Endometrial microvascular endothelial cells (primary cell): ENCODE data around the gene TACC2. TPM values are rescaled to one million over a fixed set of nuclear protein-coding genes. Genes with fewer than 3 reads are reported as not detected.
"Not testable (repeated sequence)": the region's sequence is repeated elsewhere in the genome, so short reads cannot be mapped to it uniquely, and the experiment has no call there.

Experiments used
- in situ Hi-C: cut with HindIII; loops from 2 replicates; pipeline ENCODE4 v1.10.0; 2017; ENCODE audit warnings: low sequenced_read_pairs, low pct_unique_long_range_greater_than_20kb; ENCODE audit errors: inconsistent ontology term
- total RNA-seq: library from RNA; depleted of rRNA; stranded (reverse); fragments of >200 nt; gene quantifications from one replicate; pipeline ENCODE4 v1.2.3, GENCODE V29; 2015; ENCODE audit errors: inconsistent ontology term

TACC2 gene
- total RNA-seq, 1 donor from 2014 or later: 21.9 TPM

GRCh38 chr10:122082616-122083477 lies 93.9 kb downstream of the TACC2 start:
- in situ Hi-C loops: no loop called here

DNA sequence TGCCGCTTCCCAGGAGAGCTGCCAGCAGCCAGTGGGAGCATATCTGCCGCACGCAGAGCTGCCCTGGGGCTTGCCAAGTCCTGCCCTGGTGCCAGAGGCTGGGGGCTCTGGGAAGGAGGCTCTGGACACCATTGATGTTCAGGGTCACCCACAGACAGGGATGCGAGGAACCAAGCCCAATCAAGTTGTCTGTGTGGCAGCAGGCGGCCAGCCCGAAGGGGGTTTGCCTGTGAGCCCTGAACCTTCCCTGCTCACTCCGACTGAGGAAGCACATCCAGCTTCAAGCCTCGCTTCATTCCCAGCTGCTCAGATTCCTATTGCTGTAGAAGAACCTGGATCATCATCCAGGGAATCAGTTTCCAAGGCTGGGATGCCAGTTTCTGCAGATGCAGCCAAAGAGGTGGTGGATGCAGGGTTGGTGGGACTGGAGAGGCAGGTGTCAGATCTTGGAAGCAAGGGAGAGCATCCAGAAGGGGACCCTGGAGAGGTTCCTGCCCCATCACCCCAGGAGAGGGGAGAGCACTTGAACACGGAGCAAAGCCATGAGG lies 94.6 kb downstream of the TACC2 start:
- in situ Hi-C loops: no loop called here

DNA sequence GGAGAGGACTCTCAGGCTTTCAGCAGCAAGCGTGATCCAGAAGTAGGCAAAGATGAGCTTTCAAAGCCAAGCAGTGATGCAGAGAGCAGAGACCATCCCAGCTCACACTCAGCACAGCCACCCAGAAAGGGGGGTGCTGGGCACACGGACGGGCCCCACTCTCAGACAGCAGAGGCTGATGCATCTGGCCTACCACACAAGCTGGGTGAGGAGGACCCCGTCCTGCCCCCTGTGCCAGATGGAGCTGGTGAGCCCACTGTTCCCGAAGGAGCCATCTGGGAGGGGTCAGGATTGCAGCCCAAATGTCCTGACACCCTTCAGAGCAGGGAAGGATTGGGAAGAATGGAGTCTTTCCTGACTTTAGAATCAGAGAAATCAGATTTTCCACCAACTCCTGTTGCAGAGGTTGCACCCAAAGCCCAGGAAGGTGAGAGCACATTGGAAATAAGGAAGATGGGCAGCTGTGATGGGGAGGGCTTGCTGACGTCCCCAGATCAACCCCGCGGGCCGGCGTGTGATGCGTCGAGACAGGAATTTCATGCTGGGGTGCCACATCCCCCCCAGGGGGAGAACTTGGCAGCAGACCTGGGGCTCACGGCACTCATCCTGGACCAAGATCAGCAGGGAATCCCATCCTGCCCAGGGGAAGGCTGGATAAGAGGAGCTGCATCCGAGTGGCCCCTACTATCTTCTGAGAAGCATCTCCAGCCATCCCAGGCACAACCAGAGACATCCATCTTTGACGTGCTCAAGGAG lies 95.5 kb downstream of the TACC2 start:
- in situ Hi-C loops: no loop called here

- in situ Hi-C loops: no loop called here
Measured at GRCh38 chr10:122085423-122085911, 96.5 kb downstream of the TACC2 start.

DNA sequence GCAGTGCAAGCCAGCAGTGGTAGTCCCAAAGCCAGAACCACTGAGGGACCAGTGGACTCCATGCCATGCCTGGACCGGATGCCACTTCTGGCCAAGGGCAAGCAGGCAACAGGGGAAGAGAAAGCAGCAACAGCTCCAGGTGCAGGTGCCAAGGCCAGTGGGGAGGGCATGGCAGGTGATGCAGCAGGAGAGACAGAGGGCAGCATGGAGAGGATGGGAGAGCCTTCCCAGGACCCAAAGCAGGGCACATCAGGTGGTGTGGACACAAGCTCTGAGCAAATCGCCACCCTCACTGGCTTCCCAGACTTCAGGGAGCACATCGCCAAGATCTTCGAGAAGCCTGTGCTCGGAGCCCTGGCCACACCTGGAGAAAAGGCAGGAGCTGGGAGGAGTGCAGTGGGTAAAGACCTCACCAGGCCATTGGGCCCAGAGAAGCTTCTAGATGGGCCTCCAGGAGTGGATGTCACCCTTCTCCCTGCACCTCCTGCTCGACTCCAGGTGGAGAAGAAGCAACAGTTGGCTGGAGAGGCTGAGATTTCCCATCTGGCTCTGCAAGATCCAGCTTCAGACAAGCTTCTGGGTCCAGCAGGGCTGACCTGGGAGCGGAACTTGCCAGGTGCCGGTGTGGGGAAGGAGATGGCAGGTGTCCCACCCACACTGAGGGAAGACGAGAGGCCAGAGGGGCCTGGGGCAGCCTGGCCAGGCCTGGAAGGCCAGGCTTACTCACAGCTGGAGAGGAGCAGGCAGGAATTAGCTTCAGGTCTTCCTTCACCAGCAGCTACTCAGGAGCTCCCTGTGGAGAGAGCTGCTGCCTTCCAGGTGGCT lies 97.7 kb downstream of the TACC2 start:
- in situ Hi-C loops: no loop called here

DNA sequence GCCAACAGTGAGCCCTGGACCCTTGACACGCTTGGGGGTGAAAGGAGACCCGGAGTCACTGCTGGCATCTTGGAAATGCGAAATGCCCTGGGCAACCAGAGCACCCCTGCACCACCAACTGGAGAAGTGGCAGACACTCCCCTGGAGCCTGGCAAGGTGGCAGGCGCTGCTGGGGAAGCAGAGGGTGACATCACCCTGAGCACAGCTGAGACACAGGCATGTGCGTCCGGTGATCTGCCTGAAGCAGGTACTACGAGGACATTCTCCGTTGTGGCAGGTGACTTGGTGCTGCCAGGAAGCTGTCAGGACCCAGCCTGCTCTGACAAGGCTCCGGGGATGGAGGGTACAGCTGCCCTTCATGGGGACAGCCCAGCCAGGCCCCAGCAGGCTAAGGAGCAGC lies 98.5 kb downstream of the TACC2 start:
- in situ Hi-C loops: no loop called here

DNA sequence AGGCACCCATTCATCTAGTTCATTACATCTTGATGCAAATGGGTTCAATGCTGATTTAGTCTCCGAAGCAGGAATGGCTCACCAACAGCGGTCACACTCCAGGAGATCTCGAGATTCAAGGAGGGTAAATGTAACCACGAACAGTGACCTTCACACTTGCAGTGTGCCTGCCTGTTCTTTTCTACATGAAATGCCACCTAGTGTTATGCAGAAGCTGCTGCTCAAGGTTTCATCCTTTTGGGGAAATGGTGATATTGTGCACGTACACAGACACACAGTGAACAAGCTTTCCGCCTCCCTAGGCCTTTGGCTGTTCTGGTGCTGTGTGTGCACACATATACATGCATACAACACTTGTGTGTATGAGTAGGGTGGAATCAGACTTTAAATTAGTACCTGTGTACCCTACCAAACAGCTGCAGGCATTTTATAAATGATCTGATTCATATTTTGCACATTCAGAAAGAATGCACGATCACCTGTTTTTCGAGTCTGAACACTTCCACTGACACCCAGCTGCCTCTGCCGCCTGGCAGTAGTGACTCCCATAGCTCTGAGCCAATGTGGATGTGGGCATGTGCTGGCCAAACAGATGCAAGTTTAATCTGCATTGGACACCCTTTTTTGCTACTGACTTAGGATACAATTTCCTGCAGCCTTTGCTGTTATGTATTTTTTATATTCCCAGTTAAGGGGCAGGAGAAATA lies 100.5 kb downstream of the TACC2 start:
- in situ Hi-C loops: no loop called here

DNA sequence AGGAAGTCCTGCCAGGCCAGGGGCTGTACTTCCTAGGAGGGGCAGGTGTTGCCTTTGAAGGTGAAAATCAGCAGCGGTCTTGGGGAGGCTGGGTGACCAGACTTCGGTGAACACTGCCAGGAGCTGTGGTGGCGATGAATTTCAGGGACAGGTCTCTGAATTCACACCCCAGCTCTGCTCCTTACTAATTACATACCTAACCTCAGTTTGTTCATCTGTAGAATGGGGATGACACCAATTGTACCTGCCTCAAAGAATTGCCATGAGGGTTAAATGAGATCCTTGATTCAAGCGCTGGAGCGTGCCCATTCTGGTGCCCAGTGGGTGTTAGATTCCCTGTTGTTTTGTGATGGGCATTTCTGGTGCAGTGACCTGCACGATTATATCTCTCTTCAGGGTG lies 102.8 kb downstream of the TACC2 start:
- in situ Hi-C loops: no loop called here

DNA sequence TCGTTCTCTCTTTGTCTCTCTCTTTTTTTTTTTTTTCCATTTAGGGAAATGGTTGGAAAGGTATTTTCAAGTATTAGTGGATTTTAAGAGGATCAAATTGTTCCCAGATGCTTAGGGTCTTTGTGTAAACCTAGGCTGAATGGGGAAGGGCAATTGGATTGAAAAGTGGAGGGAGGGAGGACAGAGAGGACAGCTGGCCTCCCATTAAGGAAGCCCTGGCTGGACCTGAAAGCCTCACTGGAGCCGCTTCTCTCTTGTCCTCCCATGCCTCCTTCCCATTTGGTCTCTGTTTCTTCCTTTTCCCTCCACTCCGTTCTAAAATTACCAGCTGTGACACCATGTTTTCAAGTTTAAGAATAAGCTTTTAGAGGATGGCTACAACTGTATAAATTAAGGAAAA lies 104.1 kb downstream of the TACC2 start:
- in situ Hi-C loops: no loop called here

- in situ Hi-C loops: not testable (repeated sequence)
Measured at GRCh38 chr10:122096181-122096580, 107.2 kb downstream of the TACC2 start.

DNA sequence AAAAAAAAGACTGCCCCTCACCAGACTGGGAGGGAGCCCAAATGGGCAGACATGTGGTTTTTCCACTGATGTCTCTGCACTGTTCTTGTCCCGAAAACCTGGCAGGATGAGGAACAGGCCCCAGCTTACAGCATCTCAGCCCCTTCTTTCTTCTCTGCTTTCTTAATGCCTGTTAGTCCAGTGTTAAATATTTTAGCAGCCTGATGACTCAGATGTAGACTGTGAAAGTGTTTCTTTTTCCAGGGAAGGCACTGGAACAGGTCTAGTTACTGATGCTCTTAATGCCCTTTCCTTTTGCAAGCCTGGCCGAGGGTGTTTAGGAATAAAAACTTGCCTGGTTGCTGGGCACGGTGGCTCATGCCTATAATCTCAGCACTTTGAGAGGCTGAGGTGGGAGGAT lies 107.7 kb downstream of the TACC2 start:
- in situ Hi-C loops: no loop called here

DNA sequence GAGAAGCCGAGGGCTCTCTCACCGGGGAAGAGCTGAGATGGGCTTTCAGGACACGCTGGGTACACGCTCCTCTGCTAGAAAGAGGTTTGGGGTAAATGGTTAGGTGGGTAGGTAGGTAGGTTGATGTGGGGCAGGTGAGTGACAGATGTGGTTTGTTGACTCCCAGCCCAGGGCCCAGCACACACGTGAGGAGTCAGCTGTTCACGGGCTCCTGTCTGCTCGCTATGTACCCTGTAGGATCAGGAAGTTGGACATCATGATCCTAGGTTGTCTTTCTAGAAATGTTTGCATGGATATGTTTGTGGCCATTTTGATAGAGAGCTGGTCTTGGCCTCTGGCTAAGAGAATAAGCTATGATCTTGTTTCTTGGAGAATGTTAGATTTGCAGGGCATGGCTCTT lies 109.0 kb downstream of the TACC2 start:
- in situ Hi-C loops: no loop called here

GRCh38 chr10:122098924-122099323 lies 110.0 kb downstream of the TACC2 start:
- in situ Hi-C loops: no loop called here

DNA sequence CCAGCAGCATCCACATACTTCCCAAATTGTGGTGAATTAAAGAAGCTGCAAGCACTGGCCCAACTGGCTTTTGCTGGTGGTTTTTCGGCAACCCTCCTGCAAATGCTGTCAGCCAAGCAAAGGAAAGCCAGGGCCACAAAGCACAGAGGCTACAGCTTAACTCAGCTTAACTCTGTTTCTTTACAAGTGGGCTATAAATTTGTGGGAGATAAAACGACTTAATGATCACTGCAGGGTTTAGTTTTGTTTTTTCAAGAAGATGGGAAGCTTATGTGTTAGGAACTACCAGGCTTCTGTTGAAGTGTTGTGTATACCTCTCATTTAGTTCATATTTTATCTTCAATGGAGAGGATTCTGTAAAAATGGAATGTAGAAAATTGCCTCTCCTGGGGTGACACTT lies 110.6 kb downstream of the TACC2 start:
- in situ Hi-C loops: no loop called here

- in situ Hi-C loops: no loop called here
Measured at GRCh38 chr10:122102146-122102868, 113.3 kb downstream of the TACC2 start.

- in situ Hi-C loops: no loop called here
Measured at GRCh38 chr10:122102869-122103525, 114.0 kb downstream of the TACC2 start.

DNA sequence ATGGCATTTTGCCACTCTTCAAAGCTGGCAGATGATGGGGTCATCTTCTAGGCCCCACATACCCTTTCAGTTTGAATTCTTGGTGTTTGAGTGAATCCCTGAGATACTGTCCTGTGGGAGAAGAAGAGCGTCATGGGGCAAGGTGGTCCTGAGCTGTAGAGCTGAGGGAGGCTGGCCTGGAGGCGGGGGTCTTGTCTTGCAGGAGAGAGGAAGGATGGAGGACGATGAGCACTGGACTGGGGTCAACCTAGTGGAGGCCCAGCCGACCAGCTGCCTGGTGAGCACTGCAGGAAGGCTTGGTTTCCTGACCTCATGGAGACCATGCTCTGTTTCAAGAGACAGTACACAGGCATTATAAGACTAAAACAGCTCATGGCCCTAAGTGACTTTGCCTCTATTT lies 114.6 kb downstream of the TACC2 start:
- in situ Hi-C loops: no loop called here
